GM18909 (cell line): ENCODE data around the gene RSPO4.

Source experiments
- ATAC-seq: cut with Tn5 transposase; IDR thresholded peaks from one replicate; pipeline ENCODE4 v1.9.1; 2021; ENCODE audit warnings: mild to moderate bottlenecking; ENCODE audit not compliant: unreplicated experiment, poor library complexity

RSPO4 gene

DNA sequence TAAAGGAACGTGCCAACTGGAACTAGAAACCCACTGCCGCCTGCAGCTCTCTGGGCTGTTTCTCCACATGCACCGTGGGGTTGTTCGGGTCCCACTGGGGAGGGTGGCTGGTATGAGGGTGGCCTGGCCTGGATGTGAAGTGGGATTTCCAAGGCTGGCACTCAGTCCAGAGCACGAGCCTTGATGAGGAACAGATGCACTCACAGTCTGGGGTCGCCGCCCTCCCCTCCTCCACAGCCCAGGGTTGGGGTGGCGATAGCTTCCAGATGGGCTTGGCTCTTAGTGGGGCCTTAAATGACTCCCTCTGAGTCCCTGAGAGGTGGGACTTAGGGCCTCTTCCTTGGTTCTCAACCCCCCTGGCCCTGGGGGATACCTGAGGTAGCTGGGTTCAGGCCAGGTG, 55.3 kb downstream of the RSPO4 start:
- no peak for ATAC-seq

DNA sequence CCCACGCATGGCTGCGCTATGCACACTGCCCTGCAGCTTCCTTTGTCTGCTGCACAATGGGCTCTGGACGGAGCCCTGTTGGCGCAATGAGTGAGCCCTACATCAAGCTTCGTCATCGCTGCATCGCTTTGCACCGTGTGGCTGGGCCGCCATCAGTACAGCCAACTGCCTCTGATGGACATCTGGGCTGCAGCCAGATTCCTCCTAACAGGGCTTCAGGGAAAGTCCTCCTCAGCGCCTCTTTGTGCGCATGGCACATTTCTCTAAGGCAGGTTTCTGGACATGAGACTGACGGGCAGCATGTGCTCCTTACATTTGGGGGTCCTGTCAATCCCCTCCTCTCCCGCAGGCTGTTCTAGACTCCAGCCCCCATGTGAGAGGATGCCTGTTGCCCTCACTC, 56.3 kb downstream of the RSPO4 start:
- no peak for ATAC-seq

DNA sequence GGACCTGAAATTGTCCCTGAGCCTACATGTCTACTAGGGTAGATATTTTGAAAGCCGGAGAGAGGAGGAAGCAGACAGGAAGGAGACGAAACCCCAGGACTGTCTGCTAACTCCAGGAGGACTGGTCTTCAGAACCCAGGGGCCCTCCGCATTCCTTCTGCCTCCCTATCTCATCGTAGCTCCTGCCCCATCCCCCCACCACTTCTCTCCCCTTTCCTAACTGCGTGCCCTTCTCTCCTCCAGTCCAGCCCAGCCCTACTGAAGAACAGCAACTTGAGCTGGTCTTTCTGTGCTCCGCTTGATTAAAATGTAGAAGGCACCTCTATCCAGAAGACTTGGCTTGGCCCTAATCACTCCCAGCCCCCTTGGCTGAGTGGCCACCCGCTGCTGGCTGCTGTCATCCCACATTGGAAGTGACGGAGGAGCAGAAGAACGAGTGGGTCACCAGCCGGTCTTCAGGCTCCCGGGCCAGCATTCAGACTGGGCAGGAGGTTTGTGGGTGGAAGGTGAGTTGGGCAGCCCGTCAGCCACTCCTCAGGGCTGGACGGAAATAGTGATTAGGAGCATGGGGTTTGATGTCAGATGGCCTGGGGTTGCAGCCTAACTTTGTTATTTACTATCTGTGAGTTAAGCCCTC, 57.2 kb downstream of the RSPO4 start:
- ATAC-seq: no peak

DNA sequence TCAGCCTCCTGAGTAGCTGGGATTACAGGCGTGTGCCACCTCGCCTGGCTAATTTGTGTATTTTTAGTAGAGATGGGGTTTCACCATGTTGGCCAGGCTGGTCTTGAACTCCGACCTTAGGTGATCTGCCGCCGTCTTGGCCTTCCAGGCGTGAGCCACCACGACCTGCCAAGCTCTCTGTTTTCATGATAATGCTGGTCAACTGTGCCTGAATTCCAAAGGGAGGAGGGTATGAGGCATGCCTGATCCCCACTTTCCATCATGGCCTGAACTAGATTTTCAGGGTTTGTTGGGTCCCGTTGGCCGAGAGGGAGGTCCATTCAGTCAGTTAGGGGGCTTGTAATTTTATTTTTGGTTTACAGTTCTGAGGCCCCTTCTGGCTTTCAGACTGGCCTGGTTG, 58.0 kb downstream of the RSPO4 start:
- ATAC-seq: no peak

DNA sequence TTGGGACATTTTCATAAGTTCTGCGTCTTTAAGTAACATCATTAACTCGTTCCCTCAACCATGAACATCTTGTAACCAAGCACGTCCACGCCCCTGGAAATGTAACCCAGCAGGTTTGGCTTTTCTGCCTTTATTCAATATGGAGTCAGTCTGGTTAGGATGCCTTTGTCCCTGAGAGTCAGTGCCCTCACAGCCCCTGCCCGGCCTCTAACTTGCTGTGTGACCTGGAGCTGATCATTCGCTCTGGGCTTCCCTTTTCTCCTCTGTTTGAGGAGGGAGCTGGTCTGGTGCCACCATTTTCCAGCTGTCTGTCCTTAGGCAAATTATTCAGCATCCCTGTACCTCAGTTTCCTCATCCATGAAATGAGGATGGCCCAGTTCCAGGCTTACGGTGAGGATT, 59.5 kb downstream of the RSPO4 start:
- no peak for ATAC-seq

DNA sequence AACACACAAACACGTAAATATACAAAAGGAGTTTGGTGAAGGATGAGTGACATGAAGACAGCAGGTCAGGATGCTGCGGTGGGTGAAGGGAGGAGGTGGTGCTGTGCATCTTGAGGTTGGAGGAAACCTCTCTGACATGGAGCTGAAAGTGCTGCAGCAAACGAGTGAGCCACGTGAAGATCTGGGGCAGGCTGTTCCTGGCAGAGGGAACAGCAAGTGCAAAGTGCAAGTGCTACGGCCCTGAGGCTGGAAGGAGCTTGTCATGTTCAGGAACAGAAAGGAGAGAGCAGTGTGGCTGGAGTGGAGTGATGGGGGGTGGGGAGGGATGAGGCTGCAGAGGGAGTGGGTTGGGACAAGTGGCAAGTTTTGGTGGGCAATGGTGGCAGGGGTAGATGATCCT, 61.2 kb downstream of the RSPO4 start:
- no peak for ATAC-seq

DNA sequence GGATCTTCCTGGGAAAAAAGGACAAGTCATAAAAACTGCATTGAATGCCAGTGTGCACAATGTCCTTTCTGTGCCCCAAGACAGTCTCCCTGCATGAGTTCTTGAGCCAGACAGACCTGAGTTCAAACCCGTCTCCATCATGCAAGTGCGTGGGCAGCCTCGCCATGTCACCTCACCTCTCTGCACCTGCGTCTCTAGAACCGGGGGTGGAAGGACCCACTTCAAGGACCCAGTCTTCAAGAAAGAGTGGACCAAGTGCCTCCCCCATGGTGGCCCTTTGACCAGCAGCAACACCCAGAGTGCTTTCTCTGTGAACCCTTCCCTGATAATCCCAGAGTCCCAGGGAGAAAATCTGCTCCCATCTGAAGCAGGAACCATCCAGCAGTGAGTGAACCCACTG, 62.5 kb downstream of the RSPO4 start:
- no peak for ATAC-seq

DNA sequence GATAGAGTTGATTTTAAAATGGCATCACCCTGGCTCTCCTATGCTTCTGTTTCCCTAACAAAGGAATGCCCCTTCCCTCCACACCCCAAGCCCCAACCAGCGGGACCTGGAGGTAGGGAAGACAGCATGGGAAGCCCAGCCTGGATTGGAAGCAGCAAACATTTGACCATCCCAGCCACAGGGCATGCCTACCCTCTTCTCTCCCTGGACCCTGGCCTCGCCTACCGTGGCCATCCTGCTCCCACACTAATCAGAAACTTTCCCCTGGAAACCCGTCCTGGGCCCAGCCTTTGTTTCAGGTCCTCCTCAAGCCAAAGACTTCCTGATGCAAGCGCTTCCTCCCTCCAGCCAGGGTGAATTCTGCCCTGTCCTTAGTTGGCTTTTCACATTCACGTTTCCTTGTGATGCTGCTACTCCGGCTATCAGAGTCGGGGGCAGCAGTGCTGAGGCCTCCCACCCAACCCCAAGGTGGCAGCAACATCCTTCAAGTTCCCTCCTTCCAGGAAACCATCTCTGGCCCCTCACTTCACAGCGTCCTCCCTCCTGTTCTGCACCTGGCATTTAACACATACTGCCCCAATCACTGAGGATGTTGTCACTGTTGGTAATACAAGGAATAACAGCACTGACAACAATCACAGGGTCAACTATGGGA, 67.8 kb downstream of the RSPO4 start:
- ATAC-seq: no peak

DNA sequence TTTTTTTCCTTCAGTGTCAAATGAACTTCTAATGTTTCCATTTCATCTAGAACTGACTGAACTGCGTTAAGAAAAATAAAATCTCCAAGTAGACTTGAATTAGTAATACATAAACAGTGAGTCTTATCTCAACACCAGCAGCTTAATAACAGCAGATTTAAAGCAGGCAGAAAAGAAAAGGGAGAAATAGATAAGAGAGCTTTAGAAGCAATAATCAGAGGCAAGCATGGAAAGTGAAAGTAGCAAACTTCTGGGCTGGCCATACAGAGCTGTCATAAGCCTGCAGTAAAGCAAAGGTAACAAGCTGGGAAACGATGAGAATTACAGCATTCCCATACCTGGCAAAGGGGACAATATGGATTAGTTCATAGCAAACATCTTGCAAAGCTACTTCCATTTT, 69.1 kb downstream of the RSPO4 start:
- no peak for ATAC-seq

DNA sequence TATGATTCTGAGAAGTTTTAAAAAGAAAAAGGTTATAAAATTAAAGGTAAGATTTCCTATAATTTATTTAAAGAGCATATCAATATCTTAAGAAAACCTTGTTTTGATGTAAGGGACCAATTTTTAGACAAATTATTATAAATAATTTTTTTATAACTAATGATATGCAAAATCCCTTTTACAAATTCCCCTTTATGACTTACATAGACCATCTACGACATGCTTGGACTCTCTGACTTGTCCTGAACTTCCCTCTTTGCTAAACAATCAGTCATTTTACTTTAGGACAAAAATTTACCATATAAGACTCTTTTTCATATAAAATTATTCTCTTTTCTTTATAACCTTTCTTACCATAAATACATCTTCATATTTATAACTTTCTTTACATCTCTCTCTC, 70.7 kb downstream of the RSPO4 start:
- no peak for ATAC-seq

DNA sequence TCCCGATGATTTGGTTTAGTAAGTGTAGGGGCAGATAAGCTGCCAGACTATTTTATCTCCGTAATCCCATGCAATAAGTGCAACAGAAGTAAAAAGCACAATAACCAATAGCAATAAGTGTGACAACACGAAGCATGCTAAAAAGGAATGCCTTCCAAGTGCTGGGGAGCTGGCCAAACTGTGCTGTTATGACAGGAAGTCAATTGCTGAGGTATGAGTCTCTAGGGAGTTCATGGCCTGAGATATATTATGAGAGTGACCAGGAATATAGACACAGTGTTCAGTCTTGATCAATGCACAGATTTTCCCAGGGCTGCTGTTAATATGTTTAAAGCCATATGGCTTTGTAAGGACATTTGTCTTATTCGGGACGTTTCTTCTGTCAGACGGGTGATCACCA, 75.4 kb downstream of the RSPO4 start:
- no peak for ATAC-seq

DNA sequence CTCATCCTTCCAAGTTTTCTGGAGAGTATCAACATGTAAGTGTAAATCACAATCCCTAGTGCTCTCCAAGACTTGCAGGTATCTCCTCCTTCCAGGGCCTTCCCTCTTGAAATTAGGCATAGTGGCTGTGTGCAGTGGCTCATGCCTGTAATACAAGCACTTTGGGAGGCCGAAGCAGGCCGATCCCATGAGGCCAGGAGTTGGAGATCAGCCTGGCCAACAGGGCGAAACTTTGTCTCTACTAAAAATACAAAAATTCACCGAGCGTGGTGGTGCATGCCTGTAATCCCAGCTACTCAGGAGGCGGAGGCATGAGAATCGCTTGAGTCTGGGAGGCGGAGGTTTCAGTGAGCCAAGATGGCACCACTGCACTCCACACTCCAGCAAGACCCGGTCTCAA, 76.6 kb downstream of the RSPO4 start:
- no peak for ATAC-seq

DNA sequence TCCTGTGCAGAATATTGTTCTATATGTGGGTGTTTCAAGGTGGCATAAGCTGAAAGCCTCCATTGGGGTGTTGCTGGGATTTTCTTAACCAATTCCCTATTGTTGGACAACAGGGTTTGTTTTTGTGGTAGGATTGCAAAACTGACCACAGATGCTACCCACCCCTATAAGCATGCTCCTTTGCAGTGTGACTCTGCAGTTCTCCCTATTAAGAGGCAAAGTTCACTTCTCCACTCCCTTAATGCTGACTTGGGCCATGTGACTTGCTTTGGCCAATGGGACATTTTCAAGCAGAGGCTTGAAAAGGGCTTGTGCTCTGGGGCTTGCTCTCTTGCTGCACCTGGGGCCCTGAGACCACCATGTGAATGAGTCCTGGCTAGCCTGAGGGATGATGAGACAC, 77.5 kb downstream of the RSPO4 start:
- ATAC-seq: no peak

DNA sequence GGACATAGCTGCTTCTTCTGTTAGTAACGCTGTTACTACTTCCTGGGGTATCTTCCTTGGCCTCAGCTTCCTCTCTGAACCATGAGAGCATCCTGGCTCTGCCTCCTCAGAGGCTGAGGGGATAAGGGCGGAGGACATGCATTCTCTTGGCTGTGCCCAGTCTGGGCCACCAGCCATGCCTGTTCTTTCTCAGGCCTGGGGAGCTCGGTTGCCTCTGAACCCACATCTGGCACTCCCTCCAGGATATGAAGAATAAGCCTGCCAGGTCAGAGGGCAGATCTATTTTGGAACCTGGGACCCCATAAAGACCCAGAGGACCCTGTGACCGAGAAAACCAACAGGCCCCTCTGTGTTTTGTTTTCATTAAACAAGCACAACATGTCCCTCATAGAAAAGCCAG, 79.3 kb downstream of the RSPO4 start:
- no peak for ATAC-seq

DNA sequence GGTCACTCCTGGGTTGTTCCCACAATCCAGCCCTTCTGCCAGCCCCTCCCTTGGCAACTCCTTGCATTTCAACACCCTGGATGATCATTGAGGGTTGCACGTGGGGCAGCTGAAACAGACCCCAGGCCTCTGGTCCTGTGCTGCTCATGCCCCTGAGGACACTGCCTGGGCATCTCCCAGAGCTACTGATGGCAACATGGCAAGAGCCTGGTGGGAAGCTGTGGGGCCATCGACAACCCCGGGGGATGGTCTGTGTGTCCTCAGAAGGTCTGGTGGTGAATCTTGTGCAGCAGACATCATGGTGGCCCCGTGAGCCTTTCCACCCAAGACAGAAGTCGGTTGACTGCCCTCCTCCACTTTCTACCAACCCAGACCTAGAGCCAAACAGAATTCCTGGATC, 81.0 kb downstream of the RSPO4 start:
- ATAC-seq: no peak

DNA sequence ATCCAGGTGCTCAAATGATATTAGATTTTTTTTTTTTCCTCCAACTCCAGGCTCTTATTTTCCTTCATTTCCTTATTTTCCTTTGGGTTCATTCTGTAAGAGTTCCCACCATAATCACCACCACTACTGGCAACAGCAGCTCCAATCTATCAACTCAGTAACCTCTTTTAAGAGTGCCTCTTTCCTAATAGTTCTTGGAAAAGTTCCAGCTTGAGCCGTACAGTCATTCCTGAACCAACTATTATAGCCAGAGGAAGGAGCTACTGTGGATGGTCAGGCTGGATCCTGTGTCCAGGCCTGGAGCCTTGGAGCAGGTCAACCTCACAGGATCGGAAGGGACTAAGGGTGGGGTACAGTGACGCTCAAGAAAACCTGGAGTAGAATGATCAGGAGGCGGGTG, 81.8 kb downstream of the RSPO4 start:
- no peak for ATAC-seq

DNA sequence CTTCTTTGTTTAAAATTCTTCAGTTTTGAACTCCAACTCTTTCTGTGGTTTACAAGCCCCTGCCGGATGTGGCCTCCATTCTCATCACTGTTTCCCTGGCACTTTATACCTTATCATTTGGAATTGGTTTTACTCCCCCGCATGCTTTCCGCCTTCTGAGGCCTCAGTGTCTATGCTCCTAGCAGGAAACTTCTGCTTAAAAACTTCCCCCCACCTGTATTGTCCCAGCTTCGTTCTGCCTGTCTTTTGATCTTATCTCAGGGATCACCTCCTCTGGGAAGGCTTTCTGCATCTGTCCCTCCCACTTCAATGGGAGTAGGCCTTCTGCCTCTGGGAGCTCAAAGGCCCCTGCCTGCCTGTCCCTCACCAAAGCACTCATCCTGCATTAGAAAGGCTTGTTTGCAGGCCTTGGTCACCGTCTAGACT, 82.6 kb downstream of the RSPO4 start:
- no peak for ATAC-seq

DNA sequence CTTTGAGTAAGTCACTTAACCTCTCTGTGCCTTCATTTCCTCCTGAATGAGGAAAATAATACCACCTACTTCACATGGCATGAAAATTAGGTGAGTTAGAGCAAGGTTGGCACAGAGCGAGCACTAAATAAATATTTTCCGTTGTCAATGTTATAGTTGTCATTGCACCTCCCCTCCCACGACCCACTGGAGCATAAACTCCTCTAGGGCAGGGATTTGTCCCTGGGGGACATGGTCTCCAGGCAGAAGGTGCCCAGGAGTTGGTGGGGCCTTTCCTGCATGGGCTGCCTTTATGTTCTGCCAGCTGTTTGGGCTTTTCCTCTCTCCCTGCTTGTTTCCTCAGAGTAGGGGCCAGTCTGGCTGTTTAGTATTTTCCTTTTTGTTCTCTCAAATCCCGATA, 84.7 kb downstream of the RSPO4 start:
- ATAC-seq: no peak

DNA sequence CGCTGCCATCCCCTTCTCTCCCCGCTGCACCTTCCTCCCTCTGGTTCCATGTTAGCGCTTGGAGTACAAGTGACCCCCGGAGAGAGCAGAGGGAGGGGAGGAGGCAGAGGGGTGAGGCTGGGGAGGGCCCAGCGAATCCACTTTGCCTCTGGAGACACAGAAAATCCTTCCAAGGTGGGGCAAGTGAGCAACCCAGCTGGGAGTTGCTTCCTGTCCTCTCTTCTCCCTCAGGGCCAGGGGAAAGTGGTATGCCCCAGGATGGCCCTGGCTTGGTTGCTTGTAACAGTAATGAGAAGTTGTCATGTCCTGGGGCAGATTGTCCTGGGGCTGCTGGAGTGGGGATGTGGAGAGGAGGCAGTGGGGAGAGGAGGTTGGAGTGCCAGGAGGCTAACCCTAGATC, 85.3 kb downstream of the RSPO4 start:
- no peak for ATAC-seq

DNA sequence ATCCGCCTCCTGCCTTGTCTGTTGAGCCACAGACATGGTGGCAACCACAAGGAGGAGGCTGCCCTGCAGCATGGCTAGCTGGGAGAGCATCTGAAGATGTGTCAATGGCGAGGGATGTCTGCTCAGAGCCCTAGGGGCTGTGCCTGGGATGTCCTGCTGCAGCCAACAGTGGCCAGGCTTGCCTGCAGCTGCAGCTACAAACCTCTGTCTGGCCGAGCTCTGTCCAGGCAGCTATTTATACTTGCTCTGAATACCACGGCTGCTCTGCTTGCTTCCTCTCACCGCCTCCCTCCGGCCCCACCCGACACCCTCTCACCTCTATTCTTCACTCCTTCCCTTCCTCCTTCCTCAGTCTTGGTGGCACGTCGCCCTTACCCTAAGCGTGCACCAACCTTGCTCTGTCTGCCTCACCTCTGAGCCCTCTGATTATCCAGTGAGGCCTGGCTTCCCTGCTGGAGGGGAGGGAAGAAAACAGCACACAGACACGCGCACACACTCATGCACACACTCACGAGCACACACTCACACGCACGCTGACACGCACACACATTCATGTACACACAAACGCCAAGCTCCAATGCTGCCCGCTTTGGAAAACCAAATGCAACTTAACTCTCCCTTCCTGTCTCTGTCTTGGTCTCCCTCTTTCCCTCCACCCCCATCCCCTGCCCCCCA, 85.8 kb downstream of the RSPO4 start, which contains the start of gene ANGPT4:
Gene ANGPT4 (minus strand): TSS at position 210 of the 675 bp plus-strand sequence. CDS start 120 bp downstream, at position 90.
- ATAC-seq: no peak

DNA sequence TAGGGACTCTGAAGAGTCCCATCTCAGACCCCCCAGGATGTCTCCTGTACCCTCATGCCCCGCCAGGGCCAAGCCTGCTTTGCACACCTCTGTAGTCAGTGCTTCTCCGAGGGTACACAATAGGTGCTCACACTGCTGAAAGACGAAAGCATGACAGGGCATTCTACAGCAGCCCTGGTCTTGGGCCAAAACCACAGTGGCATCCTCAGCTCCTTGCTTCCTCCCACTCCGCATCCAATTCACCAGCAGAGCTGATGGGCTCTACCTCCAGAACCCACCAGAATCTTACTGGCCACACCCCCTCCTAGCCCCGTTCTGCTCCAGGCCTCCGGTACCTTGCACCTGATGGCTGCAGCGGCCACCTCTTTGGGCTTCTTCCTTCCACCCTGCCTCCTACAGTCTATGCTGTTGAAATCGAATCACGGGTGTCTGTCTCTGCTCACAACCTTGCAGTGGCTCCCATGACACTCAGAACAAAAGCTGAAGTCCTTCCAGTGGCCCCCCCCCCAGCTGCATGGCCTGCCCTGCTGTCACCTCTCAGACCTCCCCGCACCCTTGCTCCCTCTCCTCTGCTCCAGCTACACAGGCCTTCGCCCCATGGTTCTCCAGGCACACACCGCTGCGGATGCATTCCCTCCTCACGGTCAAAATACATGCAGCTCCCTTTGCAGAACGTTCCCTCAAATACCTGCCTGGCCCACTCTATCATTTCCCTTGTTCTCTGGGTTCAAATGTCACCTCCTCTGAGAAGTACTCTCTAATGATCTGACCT, 87.2 kb downstream of the RSPO4 start:
- no peak for ATAC-seq
